Fibroblast of mammary gland (primary cell): ENCODE data around the gene ATPAF2.
"Not testable (repeated sequence)": the region's sequence is repeated elsewhere in the genome, so short reads cannot be mapped to it uniquely, and the experiment has no call there.

Experiments
- DNase-seq: peaks from one replicate; pipeline ENCODE4 v3.0.0-alpha.2; 2010; ENCODE audit warnings: low read depth
- H3K4me3 ChIP-seq: 2 replicates; pipeline ENCODE4 v1.5.1; 2011; ENCODE audit warnings: low read depth, mild to moderate bottlenecking, low read length, moderate library complexity; ENCODE audit not compliant: control insufficient read depth
- CTCF ChIP-seq: conservative IDR thresholded peaks from 2 replicates; pipeline ENCODE4 v1.5.1; 2011; ENCODE audit warnings: low read depth, low read length, inconsistent platforms; ENCODE audit not compliant: control insufficient read depth, insufficient read depth

The ATPAF2 gene

GRCh38 chr17:18004884-18005305, 34.1 kb downstream of the ATPAF2 start:
- TF ChIP-seq CTCF, result peak; percentile 24
- no peak overlapping the region for H3K4me3 ChIP-seq
- no peak for DNase-seq

GRCh38 chr17:18004345-18004744, 34.6 kb downstream of the ATPAF2 start:
- no peak for TF ChIP-seq CTCF
- peak; percentile 23 for DNase-seq
- no peak overlapping the region for H3K4me3 ChIP-seq

- peak; percentile 61 for DNase-seq
Observed at GRCh38 chr17:18002171-18002570, 36.8 kb downstream of the ATPAF2 start.

GRCh38 chr17:18000030-18000408, 38.9 kb downstream of the ATPAF2 start:
- TF ChIP-seq CTCF, result no peak
- DNase-seq, result no peak
- no peak overlapping the region for H3K4me3 ChIP-seq

More at GRCh38 chr17:18002171-18002570, 36.8 kb downstream of the ATPAF2 start:
- H3K4me3 ChIP-seq, result no peak overlapping the region
- no peak for TF ChIP-seq CTCF

- TF ChIP-seq CTCF, result no peak
- DNase-seq, result peak; percentile 49
- no peak overlapping the region for H3K4me3 ChIP-seq
Observed at GRCh38 chr17:17999364-18000029, 39.5 kb downstream of the ATPAF2 start.

- DNase-seq, result no peak
- no peak for TF ChIP-seq CTCF
Observed at GRCh38 chr17:17998934-17999333, 40.0 kb downstream of the ATPAF2 start.

GRCh38 chr17:17995887-17996286, 43.1 kb downstream of the ATPAF2 start:
- H3K4me3 ChIP-seq, DNase-seq: not testable (repeated sequence)

More at GRCh38 chr17:17998934-17999333, 40.0 kb downstream of the ATPAF2 start:
- H3K4me3 ChIP-seq, result no peak overlapping the region
